Neural progenitor cell (in vitro differentiated cells): Measurements from ENCODE around the gene FUT4.

Source experiments
- EZH2 ChIP-seq: fragments of 200-600 bp; sonication (generic); IDR thresholded peaks from 2 replicates; pipeline ENCODE4 v1.6.1; 2017; ENCODE audit warnings: antibody characterized with exemption, mild to moderate bottlenecking, moderate library complexity
- TF ChIP-seq, protein P1 (sequence below): fragments of 200-600 bp; sonication (generic); IDR thresholded peaks from 2 replicates; pipeline ENCODE4 v1.5.1; 2017; ENCODE audit warnings: antibody characterized with exemption, mild to moderate bottlenecking

DNA sequence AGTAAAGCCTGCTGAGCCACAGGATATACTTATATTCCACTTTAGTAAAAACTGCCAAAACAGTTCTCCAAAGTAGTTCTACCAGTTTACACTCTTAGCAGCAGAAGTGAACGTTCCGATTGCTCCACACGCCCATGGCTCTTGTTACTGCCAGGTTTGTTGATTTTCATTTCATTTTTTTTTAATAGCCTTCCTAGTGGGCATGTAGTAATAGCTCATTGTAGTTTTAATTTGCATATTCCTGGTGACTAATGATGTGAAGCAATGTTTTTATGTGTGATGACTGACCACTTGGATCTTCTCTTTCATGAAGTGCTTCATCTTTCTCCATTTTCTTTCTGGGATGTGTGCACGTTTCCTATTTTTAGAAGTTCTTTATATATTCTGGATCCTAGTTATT lies 36.2 kb upstream of the FUT4 start:
- TF ChIP-seq, protein P1, sequence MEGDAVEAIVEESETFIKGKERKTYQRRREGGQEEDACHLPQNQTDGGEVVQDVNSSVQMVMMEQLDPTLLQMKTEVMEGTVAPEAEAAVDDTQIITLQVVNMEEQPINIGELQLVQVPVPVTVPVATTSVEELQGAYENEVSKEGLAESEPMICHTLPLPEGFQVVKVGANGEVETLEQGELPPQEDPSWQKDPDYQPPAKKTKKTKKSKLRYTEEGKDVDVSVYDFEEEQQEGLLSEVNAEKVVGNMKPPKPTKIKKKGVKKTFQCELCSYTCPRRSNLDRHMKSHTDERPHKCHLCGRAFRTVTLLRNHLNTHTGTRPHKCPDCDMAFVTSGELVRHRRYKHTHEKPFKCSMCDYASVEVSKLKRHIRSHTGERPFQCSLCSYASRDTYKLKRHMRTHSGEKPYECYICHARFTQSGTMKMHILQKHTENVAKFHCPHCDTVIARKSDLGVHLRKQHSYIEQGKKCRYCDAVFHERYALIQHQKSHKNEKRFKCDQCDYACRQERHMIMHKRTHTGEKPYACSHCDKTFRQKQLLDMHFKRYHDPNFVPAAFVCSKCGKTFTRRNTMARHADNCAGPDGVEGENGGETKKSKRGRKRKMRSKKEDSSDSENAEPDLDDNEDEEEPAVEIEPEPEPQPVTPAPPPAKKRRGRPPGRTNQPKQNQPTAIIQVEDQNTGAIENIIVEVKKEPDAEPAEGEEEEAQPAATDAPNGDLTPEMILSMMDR, result no peak
- no peak for TF ChIP-seq EZH2
